Keratinocyte (primary cell): ENCODE measurements around the gene OR2F2. TPM values are rescaled to one million over a fixed set of nuclear protein-coding genes. Genes with fewer than 3 reads are reported as not detected.

Experiments
- DNase-seq: peaks from one replicate; pipeline ENCODE4 v3.0.0-alpha.2; 2011; ENCODE audit warnings: low read depth, missing footprints, low spot score
- FAIRE-seq: peaks from 2 replicates; lab custom pipeline; 2011; peaks lifted over from hg19 to GRCh38; lab: Jason Lieb, UNC
- H2AFZ ChIP-seq: 2 replicates; pipeline ENCODE4 v1.6.0; 2012; ENCODE audit warnings: low read length, control low read depth, inconsistent platforms; ENCODE audit not compliant: control insufficient read depth
- H3K27ac ChIP-seq: 2 replicates; pipeline ENCODE4 v1.5.1; 2011; ENCODE audit warnings: low read length; ENCODE audit not compliant: control insufficient read depth, insufficient read depth
- H3K27me3 ChIP-seq: 3 replicates; pipeline ENCODE4 v1.6.0; 2011; ENCODE audit warnings: low read length; ENCODE audit not compliant: control insufficient read depth, insufficient read depth; ENCODE audit errors: extremely low read depth
- H3K36me3 ChIP-seq, 2 experiments: 2 replicates in 1 of 2; 3 replicates in 1 of 2; pipeline ENCODE4 v1.5.1; 2011; ENCODE audit warnings: low read length in 2 of 2, mild to moderate bottlenecking in 1 of 2; ENCODE audit not compliant: control insufficient read depth in 2 of 2, insufficient read depth in 2 of 2; ENCODE audit errors: extremely low read depth in 1 of 2
- H3K4me1 ChIP-seq: 3 replicates; pipeline ENCODE4 v1.5.1; 2011; ENCODE audit warnings: low read length; ENCODE audit not compliant: control insufficient read depth, insufficient read depth; ENCODE audit errors: extremely low read depth
- H3K4me2 ChIP-seq: 3 replicates; pipeline ENCODE4 v1.6.0; 2011; ENCODE audit warnings: low read depth, low read length; ENCODE audit not compliant: control insufficient read depth, insufficient read depth; ENCODE audit errors: extremely low read depth
- H3K4me3 ChIP-seq, 3 experiments: fragments of 200-600 bp in 1 of 3; sonication (generic) in 1 of 3; 2 replicates in 2 of 3; 3 replicates in 1 of 3; pipeline ENCODE4 v1.5.1; 2011 to 2016; ENCODE audit warnings: low read length in 3 of 3, mild to moderate bottlenecking in 3 of 3, control low read depth in 2 of 3, inconsistent platforms in 1 of 3, low read depth in 1 of 3, mixed read lengths in 1 of 3, mixed run types in 1 of 3, moderate library complexity in 1 of 3; ENCODE audit not compliant: control insufficient read depth in 2 of 3, insufficient read depth in 2 of 3; ENCODE audit errors: extremely low read depth in 1 of 3
- H3K79me2 ChIP-seq: 2 replicates; pipeline ENCODE4 v1.6.0; 2012; ENCODE audit warnings: low read length; ENCODE audit not compliant: control insufficient read depth, insufficient read depth
- H3K9ac ChIP-seq: 3 replicates; pipeline ENCODE4 v1.6.0; 2011; ENCODE audit warnings: low read length; ENCODE audit not compliant: control insufficient read depth, insufficient read depth; ENCODE audit errors: extremely low read depth
- H3K9me1 ChIP-seq: 3 replicates; pipeline ENCODE4 v1.6.0; 2011; ENCODE audit warnings: low read length; ENCODE audit not compliant: control insufficient read depth, insufficient read depth; ENCODE audit errors: extremely low read depth
- H3K9me3 ChIP-seq: 2 replicates; pipeline ENCODE4 v1.5.1; 2012; ENCODE audit warnings: low read depth, low read length; ENCODE audit not compliant: control insufficient read depth
- H4K20me1 ChIP-seq: 3 replicates; pipeline ENCODE4 v1.6.0; 2011; ENCODE audit warnings: low read length; ENCODE audit not compliant: control insufficient read depth, insufficient read depth; ENCODE audit errors: extremely low read depth
- CTCF ChIP-seq, 3 experiments: IDR thresholded peaks in 1 of 3; conservative IDR thresholded peaks in 1 of 3; optimal IDR thresholded peaks in 1 of 3; 2 replicates in 2 of 3; 3 replicates in 1 of 3; pipeline versions ENCODE3 to v1.5.1; 2011; ENCODE audit warnings: low read length in 3 of 3, mild to moderate bottlenecking in 3 of 3, moderate library complexity in 2 of 3, control low read depth in 1 of 3, inconsistent platforms in 1 of 3; ENCODE audit not compliant: insufficient read depth in 2 of 3; ENCODE audit errors: extremely low read depth in 1 of 3
- EZH2 ChIP-seq: IDR thresholded peaks from one replicate; pipeline ENCODE4 v1.6.1; 2012; ENCODE audit warnings: inconsistent platforms, mild to moderate bottlenecking, low read length, moderate library complexity
- dilution Hi-C: fragments of 300-500 bp; cut with MboI; formaldehyde crosslinking; loops from one replicate; pipeline ENCODE4 v1.7.0; 2020; ENCODE audit warnings: low sequenced_read_pairs; ENCODE audit not compliant: extremely low pct_ligation_motif_present
- polyA plus RNA-seq, 5 experiments: library from polyadenylated mRNA; depleted of rRNA in 3 of 5; stranded (reverse) in 3 of 5; stranded (forward) in 1 of 5; unstranded in 1 of 5; fragments of >200 nt; gene quantifications; 1 replicate in 1 of 5; 2 replicates in 3 of 5; 3 replicates in 1 of 5; pipeline versions ENCODE4 v1.2.1 to v1.2.3, GENCODE V29; 2011 to 2012; ENCODE audit warnings: missing spikeins in 2 of 5, low read depth in 1 of 5, low replicate concordance in 1 of 5

Gene OR2F2
- polyA plus RNA-seq, 1 donor (not counting 4 experiments of a cell fraction or from before 2014, with no cell fraction given) = not detected

GRCh38 chr7:143890558-143890957, 44.5 kb upstream of the OR2F2 start:
- Histone ChIP-seq H3K9me3 (no peaks in the 10 kb centered on the region), H3K36me3 (no peaks in the 10 kb centered on the region), H3K27me3 (no peaks in the 10 kb centered on the region), H3K4me2 (no peak overlapping the region), H3K79me2 (peaks cover 26% of the 10 kb centered on the region), H3K9me1 (no peaks in the 10 kb centered on the region), H2AFZ (no peak overlapping the region), H3K4me3 (no peak overlapping the region), H3K27ac (no peak overlapping the region), H3K9ac (no peak overlapping the region), H3K4me1 (no peaks in the 10 kb centered on the region), H4K20me1 (no peaks in the 10 kb centered on the region)
- FAIRE-seq (no peak), DNase-seq (no peak)
- dilution Hi-C loops = no loop called here
- TF ChIP-seq CTCF (optimal IDR thresholded peaks at IDR 0.05 in 1 of 3, IDR thresholded peaks at IDR 0.05 in 1 of 3, conservative IDR thresholded peaks at IDR 0.05 in 1 of 3; ENCODE audit: extremely low read depth in 1 of 3, insufficient read depth in 2 of 3, low read length in 3 of 3) = no peak
- no peak for TF ChIP-seq EZH2

- H3K27ac ChIP-seq = no peak overlapping the region
- dilution Hi-C loops = no loop called here
- no peak overlapping the region for H3K4me2 ChIP-seq
These were observed 43.6 kb upstream of the OR2F2 start for GRCh38 chr7:143891457-143891856.

More at GRCh38 chr7:143891457-143891856, 43.6 kb upstream of the OR2F2 start:
- Histone ChIP-seq H3K9me1 (no peaks in the 10 kb centered on the region), H3K4me1 (no peaks in the 10 kb centered on the region), H2AFZ (no peak overlapping the region), H3K4me3 (no peak overlapping the region), H4K20me1 (no peaks in the 10 kb centered on the region), H3K27me3 (no peaks in the 10 kb centered on the region), H3K79me2 (peaks cover 31% of the 10 kb centered on the region), H3K9ac (no peak overlapping the region), H3K9me3 (no peaks in the 10 kb centered on the region), H3K36me3 (no peaks in the 10 kb centered on the region)
- FAIRE-seq (no peak), DNase-seq (no peak)
- TF ChIP-seq CTCF (optimal IDR thresholded peaks at IDR 0.05 in 1 of 3, IDR thresholded peaks at IDR 0.05 in 1 of 3, conservative IDR thresholded peaks at IDR 0.05 in 1 of 3; ENCODE audit: extremely low read depth in 1 of 3, insufficient read depth in 2 of 3, low read length in 3 of 3) (no peak), EZH2 (no peak)
